ENCODE results near the gene ULK4.
"Not testable (repeated sequence)": the region's sequence is repeated elsewhere in the genome, so short reads cannot be mapped to it uniquely, and the experiment has no call there.

ULK4 gene

DNA sequence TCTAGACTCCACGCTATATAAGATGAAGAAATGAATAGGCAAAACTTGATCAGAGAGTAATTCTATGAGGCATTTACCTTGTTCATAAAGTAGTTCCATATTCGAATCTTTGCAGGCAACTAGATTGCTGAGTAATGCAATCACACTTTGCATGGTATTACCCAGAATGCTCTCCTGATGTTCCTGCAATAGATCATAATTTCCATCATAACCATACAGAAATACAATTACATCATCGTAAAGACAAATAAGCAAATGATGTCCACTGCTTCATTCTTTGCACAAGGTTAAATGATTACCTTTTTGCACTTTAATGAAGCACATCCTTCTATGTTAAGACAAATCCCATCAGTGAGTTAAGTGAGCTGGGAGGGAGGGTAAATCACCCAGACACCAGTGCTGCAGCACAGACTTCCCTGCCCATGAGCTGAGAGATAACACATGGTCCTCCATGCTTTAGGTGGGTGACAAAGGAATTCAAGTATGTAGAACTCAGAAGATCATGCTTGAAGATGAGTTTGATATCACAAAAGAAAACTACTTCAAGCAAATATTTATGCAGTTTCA lies 395.9 kb downstream of the ULK4 start:
- peaks cover 2% of the 10 kb centered on the region for H3K27me3 ChIP-seq (ENCODE audit: insufficient read depth, poor library complexity, severe bottlenecking)
- no peak for TF ChIP-seq SPI1 (IDR thresholded peaks at IDR 0.05; ENCODE audit: borderline replicate concordance, low read depth)
- TF ChIP-seq, protein P1, sequence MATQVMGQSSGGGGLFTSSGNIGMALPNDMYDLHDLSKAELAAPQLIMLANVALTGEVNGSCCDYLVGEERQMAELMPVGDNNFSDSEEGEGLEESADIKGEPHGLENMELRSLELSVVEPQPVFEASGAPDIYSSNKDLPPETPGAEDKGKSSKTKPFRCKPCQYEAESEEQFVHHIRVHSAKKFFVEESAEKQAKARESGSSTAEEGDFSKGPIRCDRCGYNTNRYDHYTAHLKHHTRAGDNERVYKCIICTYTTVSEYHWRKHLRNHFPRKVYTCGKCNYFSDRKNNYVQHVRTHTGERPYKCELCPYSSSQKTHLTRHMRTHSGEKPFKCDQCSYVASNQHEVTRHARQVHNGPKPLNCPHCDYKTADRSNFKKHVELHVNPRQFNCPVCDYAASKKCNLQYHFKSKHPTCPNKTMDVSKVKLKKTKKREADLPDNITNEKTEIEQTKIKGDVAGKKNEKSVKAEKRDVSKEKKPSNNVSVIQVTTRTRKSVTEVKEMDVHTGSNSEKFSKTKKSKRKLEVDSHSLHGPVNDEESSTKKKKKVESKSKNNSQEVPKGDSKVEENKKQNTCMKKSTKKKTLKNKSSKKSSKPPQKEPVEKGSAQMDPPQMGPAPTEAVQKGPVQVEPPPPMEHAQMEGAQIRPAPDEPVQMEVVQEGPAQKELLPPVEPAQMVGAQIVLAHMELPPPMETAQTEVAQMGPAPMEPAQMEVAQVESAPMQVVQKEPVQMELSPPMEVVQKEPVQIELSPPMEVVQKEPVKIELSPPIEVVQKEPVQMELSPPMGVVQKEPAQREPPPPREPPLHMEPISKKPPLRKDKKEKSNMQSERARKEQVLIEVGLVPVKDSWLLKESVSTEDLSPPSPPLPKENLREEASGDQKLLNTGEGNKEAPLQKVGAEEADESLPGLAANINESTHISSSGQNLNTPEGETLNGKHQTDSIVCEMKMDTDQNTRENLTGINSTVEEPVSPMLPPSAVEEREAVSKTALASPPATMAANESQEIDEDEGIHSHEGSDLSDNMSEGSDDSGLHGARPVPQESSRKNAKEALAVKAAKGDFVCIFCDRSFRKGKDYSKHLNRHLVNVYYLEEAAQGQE (IDR thresholded peaks at IDR 0.05; ENCODE audit: insufficient replicate concordance, low read depth): no peak
- TF ChIP-seq POLR2AphosphoS5 (IDR thresholded peaks at IDR 0.05; ENCODE audit: low read depth): no peak
- no peak for TF ChIP-seq GABPA (IDR thresholded peaks at IDR 0.05; ENCODE audit: low read depth)
- TF ChIP-seq, protein P2, sequence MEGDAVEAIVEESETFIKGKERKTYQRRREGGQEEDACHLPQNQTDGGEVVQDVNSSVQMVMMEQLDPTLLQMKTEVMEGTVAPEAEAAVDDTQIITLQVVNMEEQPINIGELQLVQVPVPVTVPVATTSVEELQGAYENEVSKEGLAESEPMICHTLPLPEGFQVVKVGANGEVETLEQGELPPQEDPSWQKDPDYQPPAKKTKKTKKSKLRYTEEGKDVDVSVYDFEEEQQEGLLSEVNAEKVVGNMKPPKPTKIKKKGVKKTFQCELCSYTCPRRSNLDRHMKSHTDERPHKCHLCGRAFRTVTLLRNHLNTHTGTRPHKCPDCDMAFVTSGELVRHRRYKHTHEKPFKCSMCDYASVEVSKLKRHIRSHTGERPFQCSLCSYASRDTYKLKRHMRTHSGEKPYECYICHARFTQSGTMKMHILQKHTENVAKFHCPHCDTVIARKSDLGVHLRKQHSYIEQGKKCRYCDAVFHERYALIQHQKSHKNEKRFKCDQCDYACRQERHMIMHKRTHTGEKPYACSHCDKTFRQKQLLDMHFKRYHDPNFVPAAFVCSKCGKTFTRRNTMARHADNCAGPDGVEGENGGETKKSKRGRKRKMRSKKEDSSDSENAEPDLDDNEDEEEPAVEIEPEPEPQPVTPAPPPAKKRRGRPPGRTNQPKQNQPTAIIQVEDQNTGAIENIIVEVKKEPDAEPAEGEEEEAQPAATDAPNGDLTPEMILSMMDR (IDR thresholded peaks at IDR 0.05; ENCODE audit: insufficient read depth, low read length): no peak
- no peak for DNase-seq (ENCODE audit: low read depth in 1 of 2, low spot score in 1 of 2)

DNA sequence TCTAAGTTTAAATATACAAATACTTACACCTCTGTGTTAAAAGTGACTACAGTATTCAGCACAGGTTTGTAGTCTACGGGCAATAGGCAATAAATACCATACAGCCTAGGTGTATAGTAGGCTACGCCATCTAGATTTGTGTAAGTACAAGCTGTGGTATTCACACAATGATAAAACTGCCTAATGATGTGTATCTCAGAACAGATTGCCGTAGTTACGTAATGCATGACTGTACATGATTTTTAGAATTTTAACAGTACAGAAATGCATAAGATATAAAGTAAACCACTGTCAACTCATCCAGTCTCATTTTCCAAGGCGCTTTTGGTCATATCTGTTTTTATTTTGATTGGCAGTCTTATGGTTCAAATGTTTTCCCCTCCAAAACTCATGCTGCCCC lies 396.9 kb downstream of the ULK4 start:
- DNase-seq (ENCODE audit: low read depth in 1 of 2, low spot score in 1 of 2): no peak
- Histone ChIP-seq H3K27ac (replicated peaks) (no peak overlapping the region), H3K27me3 (ENCODE audit: insufficient read depth, poor library complexity, severe bottlenecking) (peaks cover 2% of the 10 kb centered on the region), H3K4me3 (replicated peaks; ENCODE audit: insufficient read depth, low read length) (no peak overlapping the region)
- TF ChIP-seq, protein P1 (IDR thresholded peaks at IDR 0.05; ENCODE audit: insufficient replicate concordance, low read depth): no peak
- no peak for TF ChIP-seq SPI1 (IDR thresholded peaks at IDR 0.05; ENCODE audit: borderline replicate concordance, low read depth)
- TF ChIP-seq GABPA (IDR thresholded peaks at IDR 0.05; ENCODE audit: low read depth): no peak
- no peak for TF ChIP-seq POLR2AphosphoS5 (IDR thresholded peaks at IDR 0.05; ENCODE audit: low read depth)
- TF ChIP-seq, protein P2 (IDR thresholded peaks at IDR 0.05; ENCODE audit: insufficient read depth, low read length): no peak

More for the DNA sequence above, 395.9 kb downstream of the ULK4 start:
- no peak overlapping the region for H3K4me3 ChIP-seq (replicated peaks; ENCODE audit: insufficient read depth, low read length)
- no peak overlapping the region for H3K27ac ChIP-seq (replicated peaks)

DNA sequence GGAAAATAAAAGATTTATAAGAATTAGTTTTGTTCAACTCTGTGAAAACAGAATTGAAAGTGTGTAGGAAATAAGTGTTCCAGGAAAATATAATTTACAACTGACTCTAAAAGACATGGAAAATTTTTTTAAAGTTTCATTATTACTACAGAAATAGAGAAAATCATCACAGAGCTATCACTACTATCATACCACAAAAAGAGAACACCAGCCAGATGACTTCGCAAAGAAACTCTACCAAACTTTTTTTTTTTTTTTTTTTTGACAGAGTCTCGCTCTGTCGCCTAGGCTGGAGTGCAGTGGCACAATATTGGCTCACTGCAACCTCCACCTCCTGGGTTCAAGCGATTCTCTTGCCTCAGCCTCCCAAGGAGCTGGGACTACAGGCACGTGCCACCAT lies 405.7 kb downstream of the ULK4 start:
- DNase-seq (ENCODE audit: low read depth in 1 of 2, low spot score in 1 of 2); H3K27me3 ChIP-seq (ENCODE audit: insufficient read depth, poor library complexity, severe bottlenecking); H3K4me3 ChIP-seq (replicated peaks; ENCODE audit: insufficient read depth, low read length); H3K27ac ChIP-seq (replicated peaks): not testable (repeated sequence)

DNA sequence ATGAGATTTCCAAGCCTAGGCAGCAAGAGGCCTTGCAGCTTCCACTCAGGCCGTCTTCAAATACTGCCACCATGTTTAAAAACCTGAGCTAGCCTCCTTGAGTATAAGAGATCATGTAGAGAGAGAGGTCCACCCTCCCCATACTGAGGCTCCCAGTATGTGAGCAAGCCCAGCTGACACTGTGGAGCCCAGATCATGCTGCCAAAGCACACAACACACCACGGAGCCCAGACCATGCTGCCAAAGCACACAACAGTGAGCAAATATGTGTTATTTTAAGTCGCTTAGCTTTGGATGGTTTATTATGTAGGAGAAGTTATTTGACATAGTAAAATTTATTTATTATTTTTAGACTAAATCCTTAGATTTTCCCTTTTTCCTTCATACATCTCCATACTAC lies 428.9 kb downstream of the ULK4 start:
- DNase-seq (ENCODE audit: low read depth in 1 of 2, low spot score in 1 of 2): no peak
- no peaks in the 10 kb centered on the region for H3K27me3 ChIP-seq (ENCODE audit: insufficient read depth, poor library complexity, severe bottlenecking)
- TF ChIP-seq, protein P2 (IDR thresholded peaks at IDR 0.05; ENCODE audit: insufficient read depth, low read length): no peak
- TF ChIP-seq GABPA (IDR thresholded peaks at IDR 0.05; ENCODE audit: low read depth) (no peak), SPI1 (IDR thresholded peaks at IDR 0.05; ENCODE audit: borderline replicate concordance, low read depth) (no peak), POLR2AphosphoS5 (IDR thresholded peaks at IDR 0.05; ENCODE audit: low read depth) (no peak)
- TF ChIP-seq, protein P1 (IDR thresholded peaks at IDR 0.05; ENCODE audit: insufficient replicate concordance, low read depth): no peak
- H3K27ac ChIP-seq (replicated peaks): no peak overlapping the region
- no peak overlapping the region for H3K4me3 ChIP-seq (replicated peaks; ENCODE audit: insufficient read depth, low read length)
